Glomerular visceral epithelial cell (primary cell): Measurements from ENCODE around the gene CBX8.

ENCODE experiments used
- DNase-seq: peaks from one replicate; pipeline ENCODE4 v3.0.0-alpha.2; 2016; ENCODE audit errors: extremely low spot score

The CBX8 gene

DNA sequence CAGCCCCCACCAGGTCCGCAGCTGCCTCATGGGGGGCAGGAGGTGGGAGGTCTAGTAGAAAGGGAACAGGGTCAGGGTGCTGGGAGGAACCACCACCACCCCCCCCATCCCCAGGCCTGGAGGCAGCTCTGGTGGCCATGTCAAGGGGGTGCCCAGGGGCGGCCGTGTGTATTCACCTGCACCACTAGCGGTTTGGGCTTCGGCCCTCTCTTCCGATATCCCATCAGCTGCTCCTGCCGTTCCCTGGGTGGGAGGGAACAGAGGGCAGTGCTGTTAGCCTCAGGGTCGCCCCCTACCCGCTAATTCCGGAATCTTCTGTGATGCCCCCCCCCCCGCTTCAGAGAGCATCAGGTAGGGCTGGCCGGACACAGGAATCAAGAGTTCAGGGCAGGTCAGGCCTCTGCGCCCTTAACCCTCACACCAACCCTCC is 38.6 kb upstream of the CBX8 start:
- DNase-seq: no peak

DNA sequence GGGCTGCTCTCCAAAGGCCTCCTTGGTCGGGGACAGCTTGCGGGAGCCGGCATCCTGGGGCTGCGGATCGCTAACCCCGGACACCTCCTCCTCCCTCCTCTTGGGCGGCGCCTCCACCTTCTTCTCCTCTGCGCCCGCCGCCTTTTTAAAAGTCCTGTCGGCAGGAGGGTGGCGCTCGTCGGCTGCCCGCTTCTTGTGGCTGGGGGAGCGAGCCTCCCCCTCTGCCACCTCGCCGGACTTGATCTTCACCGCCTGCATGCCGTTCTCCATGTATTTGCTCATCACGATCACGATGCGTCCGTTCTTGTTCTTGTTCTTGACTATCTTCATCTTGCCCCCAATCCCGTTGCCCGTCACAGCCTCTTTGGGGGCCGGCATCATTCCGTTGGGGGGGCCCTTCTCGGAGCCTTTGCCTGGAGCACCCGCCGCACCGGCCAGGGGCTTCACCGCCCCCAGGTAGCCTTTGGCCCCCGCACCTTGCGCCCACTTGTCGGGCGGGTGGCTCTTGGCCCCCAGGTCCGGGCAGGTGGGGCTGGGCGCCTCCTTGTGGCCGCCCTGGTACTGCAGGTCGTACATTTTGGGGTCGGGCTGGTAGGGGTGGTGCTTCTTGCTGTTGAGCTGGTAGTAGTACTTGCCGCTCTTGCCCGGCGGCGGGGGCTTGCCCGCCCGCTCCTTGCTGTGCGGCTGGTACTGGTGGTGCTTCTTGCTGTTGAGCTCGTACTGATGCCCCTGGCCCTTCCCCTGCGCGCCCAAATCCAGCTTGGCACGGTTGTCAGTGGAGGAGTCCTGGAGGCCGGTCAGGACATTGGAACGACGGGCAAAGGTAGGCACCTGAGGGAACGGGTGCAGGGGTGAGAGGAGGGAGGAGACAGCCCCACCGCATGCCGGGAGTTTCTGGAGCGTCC is 37.9 kb upstream of the CBX8 start:
- no peak for DNase-seq

DNA sequence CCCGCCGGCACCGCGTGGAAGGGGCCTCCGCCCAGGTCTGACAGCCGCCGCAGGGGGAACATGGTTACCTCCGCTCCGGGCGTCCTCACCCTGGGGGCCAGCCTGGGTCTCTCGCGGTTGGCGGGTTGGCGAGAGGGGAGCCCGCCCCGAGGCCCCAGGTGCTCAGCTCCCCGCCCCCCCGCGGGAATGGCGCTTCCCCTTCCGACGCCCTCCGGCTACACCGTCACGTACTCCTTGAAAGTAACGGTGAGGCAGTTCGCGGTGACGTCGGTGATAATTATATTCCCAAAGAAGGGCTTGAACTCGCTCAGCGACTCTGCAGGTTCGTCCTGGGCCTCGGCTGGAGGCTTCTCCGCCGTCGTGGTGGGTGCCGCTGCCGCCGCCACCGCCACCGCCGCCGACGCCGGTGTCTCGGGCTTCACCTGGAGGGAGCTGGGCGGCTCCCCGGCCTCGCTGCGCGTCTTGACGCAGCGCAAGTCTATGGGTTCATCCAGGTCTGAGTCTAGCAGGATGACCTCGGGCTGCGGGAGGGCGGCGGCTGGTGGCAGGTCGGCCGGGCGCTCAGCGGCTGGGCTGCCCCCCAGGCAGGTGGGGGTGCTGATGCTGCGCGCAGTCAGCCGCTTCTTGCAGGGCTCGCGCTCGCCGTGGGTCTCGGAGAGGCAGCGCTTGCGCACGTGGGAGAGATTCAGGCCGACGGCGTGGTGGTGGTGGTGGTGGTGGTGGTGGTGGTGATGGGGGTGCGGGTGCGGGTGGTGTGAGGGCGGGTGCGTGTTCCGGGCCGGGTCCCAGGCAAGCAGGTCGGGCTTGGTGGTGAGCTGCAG is 37.1 kb upstream of the CBX8 start:
- no peak for DNase-seq

DNA sequence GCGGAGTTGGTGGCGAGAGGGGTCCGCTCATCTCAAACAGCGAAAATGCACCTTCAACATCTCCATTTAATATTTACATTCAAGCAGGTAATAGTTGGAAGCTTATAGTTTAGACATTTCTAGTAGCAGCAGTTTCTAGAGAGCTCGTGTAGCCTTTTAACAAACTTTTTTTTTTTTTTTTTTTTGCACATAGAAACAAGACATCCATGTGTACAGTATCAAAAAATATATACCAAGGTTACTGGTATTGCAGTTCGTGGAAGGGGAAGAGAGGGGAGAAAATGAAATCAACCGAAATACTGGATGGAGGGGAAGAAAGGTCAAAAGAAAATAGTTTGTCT is 36.2 kb upstream of the CBX8 start:
- no peak for DNase-seq

DNA sequence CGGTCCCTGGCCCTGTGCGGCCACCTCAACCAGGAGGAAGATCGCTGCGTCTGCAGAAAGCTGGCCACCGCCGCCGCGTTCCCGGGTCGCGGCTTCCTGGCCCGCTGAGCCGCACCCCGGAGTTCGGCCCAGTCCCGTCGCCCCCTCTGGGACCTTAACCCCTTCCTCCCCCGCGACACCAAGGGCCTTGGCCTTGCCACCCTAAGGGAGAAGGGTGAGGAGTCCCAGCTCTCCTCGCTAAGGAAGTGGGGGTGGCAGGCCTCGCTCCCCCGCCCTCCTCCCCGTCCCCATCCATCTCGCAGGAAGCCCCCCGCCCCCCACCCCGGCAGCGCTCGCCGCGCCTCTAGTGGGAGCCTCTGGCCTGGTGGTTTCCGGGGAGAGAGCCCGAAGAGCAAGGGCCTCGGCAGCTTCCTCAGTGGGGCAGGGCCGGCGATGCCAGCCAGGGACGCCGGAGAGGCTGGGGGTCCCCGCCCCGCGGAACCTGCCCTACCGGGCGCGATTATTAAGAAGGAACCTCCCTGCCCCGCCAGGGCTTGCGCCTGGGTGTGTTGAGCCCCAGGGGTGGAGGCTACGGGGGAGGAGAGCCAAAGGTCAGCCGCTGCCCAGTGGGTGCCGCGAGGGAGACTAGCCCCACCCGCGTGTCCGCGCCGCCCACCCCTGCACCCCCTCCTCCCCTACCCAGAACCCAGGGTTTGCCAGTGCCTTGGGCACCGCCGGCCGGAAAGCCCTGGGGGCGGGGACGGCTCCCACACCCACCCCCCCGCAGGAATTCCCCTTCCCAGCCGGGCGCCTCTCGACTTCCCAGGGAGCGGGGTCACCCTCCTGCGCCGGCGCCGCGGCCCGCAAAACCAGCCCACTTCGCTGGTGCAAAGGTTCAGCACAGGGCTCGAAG is 35.6 kb upstream of the CBX8 start:
- peak; percentile 66 for DNase-seq

DNA sequence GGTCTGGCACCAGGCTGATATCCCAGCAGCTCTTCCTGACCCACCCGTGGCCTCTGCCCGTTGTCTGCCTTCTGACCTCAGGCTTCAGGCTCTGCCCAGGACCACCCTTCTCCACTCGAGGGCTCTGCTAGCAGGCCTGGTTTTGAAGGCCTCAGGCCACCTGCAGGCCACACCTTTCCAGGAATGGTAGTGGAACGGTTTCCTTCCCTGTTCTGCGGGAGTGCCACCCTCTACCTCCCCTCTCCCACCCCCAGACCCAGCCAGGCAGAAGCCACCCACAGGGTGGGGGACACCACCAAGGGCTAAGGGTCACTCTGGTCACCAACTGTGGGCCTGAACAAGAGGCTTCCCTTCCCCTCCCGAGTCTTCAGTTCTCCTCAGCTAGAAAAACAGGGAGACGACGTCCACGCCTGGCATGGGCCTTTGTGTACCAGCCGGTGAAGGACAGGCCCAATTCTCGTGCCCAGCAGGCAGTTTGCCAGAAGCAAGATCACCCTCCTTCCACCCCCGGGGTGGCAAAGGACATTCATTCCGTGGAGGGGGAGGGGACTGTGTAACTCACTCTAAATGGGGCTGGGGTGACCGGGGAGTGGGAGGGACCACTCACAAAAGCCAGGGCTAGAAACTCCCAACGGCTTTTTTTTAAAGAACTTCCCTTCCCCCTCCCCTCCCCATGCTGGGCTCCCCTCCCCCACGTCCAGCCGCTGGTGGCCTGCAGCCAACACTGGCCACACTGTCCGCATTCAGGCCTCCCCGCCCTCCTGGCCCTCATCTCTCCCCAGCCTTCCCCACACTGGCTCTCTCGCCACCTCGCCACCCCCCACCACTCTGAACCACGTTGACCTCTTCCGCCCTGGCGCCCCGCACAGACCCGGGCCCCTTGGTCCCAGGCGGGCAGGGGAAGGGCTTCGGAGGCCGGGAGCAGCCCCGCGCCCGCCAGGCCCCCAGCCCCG is 34.7 kb upstream of the CBX8 start:
- peak; percentile 66 for DNase-seq

DNA sequence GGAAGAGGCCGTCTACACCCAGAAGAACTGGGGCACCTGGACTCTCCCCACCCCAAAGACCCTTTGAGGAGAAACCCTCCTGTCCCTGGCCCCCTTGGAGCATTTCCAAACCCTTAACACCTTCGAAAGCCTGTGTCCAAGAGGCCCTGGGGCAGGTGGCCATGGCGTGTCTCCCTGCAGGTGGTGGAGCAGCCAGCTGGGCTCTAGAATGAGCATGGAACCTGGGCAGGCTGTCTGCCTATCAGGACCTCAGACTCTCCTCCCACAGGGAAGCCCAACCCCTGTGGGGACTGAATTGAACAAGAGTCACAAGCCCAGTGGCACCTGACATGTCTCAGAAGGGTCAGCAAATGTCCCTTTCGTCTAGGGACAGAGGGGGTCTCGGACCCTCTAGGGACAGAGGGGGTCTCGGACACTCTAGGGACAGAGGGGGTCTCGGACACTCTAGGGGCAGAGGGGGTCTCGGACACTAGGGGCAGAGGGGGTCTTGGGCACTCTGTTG is 33.9 kb upstream of the CBX8 start:
- no peak for DNase-seq

DNA sequence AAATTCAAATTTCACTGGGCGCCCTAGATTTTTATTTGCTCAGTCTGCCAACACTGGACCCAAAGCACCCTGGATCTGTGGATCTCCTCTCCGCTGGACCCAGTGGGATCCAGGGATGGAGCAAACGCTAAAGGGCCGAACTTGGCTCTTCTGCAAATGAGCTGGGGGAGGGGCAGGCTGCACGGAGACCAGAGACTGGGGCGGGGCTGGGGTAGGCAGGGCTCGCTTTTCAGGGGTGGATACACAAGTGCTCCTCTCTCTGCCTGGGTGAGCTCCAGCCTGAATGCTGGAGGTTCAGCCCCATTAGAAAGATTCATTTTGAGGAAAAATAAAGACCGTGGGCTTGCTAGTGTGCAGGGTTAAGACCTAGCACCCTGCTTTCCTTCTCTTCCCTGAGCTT is 33.4 kb upstream of the CBX8 start:
- no peak for DNase-seq

DNA sequence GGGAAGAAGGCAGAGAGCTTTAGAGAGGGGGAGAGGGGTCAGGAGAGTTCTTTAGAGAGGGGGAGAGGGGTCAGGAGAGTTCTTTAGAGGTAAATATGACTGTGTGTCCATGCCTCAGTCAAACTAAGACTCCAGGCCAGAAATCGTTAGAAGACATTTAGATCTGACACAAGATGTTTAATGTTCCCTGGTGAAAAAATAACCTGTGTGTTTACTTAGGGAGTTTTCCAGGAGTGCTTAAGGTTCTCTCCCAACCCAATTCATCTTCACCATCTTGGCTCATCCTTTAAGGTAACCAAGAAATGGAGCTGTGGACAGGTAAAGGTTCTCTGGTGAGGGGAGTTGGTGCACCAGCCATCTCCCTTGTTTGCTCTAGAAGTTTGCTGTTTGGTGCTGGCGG is 32.6 kb upstream of the CBX8 start:
- DNase-seq: no peak

DNA sequence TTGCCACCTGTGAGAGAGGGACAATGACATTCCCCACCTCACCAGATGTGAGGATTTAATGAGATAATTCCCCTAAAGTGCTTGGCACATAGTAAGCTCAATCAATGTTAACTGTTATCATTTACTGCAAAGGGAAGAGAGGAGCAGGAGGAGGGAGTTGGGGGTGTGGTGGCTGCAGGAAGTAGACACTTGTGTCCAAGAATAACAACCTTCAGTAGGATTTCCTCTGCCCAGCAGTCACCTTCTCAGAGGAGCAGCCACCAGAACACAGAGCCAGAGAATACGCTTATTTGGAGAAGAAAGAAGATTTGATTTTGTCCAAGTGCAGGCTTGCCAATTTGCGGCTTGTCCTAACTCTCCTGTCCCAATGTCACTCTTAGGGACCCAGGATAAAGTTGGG is 32.1 kb upstream of the CBX8 start:
- DNase-seq: no peak

DNA sequence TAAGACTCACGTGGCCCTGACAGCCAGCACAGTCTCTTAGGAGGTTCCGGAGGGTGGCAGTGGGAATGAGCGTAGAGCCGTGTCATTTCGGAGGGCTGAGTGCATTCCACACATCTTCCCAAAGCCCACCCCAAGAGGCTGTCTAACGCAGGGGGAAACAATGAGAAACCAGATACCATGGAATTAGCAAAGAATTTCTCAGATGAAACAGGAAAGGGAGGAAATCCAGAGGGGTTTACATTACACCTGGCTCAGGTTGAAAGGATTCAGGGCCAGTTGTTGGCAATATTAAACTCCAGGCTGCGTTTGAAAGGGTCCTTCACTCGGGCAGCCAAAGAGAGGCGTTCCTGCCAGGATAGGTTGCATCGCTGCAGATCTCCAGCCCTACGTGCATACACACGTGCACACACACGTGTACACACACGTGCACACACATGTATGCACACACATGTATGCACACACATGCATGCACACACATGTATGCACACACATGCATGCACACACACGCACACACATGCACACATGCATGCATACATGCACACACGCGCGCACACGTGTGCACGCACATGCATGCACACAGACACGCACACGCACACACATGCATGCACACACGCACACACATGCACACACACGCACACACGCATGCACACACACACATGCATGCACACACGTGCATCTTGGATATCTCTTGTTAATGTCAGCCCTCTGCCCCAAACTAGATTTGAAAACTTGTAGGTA is 30.1 kb upstream of the CBX8 start:
- DNase-seq: no peak

DNA sequence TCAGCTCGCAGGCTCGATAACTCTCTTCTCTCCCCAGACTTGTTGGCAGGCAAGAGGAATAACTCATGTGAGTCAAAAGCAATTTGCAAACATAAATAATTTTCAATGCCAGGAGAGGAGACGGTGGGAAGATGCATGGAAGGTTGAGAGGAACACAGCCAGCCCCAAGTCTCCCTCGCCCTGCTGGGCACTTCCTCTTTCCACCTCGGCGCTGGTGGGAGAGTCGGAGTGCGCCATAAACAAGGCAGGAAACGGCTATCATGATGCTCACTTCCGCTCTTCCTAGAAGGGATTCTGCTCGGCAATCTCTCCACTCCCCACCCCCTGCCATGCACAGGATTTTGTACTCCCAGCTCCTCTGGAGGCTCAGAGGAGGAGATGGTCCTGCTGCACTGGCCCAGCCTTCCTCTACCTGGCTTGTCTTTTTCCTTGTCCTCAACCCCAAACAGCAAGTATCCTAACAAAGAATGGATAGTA is 29.4 kb upstream of the CBX8 start:
- no peak for DNase-seq

DNA sequence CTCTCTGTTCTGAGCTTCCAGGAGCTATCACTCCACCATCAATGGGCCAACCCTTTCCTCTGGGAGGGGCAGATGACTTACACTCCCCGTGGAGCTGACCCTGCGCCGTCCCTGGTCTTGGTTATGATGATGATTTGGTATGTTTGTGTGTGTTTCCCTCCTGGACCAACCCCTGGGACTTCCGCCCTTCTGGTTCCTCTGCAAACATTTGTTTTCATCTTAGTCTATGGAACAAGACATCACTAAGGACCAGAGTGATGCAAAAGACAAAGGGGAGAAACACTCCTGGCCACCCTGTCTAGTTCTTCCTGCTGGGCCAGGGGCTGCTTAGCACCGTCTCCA is 28.7 kb upstream of the CBX8 start:
- no peak for DNase-seq

DNA sequence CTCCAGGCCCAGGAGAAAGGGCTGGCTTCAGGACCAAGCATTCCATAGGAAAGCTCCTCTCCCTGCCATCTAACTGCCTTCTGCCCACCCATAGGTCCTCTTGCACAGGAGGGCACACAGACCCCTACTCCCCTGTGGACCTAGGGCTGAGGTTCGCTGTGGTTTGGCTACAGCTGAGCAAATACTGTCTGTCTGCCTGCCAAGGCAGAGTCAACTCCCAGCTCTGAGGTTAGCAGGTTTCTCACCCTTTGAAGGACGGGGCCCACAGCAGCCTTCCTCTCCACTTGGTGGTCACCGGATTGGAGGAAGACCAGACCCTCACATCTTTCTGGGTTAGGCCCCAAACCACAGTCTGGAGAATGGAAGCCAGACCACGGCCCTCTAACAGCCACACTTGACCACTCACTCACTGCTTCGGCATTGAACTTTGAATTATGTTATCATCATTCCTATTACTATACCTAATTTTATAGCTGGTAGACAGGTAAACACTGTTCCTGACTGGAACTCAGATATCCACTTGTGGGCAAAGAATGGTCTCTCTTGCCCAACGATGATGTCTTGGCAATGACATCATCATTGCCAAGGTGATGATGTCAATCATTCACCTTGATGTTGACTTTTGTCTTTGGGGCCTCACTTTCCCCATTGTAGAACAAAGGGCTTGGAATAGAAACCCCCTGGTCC is 28.2 kb upstream of the CBX8 start:
- DNase-seq: no peak

DNA sequence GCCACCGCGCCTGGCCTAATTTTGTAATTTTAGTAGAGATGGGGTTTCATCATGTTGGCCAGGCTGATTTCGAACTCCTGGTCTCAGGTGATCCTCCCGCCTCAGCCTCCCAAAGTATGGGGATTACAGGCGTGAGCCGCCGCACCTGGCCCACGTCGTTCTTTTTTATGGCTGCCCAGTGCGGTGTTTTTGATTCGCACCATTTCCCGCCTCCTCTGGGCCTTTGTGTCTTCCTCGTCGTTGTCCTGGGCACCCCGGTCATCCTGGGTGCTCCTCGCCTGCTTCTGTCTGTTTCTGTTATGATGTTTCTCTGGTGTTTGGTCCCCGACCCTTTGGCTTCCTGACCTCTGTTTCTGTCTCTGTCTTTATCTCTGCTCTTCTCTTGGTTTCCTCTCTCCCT is 27.4 kb upstream of the CBX8 start:
- no peak for DNase-seq

DNA sequence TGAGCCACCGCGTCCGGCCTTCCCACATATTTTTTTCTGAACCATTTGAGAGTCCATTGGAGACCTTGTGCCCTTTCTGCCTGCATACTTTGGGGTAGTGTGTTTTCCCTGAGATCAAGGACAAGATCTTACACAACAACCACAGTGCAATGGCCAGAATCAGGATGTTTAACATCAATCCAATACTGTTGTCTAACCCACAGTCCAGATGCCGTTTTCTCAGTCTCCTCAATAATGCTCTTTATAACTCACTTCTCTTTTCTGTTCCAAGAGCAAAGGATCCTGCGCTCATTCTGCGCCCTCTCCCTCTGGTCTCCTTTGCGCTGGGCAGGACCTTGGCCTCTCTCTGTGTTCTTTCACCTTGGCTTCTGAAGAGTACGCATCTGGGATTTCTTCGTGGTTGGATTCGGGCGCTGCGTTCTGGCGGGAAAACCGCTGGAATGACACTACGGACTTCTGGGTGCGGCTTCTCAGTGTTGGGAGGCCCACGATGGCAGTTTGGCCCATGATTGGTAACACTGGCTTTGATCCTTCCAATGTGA is 25.8 kb upstream of the CBX8 start:
- no peak for DNase-seq

DNA sequence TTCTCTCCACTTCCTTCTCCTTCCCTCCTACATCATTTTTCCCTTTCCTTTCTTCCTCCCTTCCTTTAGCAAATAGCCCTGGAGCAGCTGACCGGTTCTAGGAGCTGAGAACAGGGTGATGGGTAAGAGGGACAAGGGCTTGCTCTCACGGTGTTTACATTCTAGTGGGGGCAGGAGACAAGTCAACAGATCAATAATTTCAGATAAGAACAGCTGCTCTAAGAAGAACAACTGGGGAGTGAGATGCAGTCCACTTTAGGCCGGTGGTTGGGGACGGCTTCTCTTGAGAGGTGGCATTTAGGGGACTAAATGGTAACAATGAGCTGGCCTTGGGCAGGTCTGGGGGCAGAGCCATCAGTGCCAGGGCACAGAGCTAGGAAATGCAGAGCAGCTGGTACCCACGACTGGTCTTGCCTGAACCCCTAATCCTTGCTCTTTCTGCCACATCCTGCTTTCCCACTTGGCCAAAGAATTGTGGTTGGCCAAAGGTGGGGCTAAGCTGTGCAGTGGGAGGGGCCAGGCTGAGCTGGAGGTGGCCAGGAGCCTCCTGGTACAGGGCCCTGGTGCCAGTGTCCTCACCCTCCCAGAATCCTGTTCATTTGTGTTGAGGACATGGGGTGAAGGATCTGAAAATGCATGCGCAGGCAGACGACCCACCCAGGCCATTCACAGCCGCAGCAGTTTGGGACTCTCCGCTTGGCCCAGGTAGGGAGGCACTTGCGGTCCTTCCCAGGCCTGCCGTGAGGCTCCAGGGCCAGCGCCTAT is 24.6 kb upstream of the CBX8 start:
- no peak for DNase-seq

DNA sequence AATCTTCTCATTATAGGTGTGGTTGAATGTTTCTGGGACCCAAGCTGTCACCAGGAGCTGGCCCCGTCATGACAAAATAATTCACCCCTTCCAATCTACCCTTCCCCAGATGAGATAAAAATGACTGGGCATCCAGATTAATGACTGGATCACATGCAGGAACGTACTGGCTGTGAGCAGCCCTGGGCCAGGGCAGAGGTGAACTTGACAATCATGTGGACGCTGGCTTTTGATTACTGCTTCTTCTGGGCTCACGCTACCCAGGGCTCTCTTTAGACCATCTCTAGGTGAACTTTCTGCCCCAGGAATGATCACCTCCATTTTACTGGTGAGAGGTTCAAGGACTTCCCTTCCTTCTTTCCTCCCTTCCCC is 24.1 kb upstream of the CBX8 start:
- no peak for DNase-seq
